PFSK-1 (cell line): ENCODE measurements around the gene NUBPL.

Experiments
- FOXP2 ChIP-seq: optimal IDR thresholded peaks from 2 replicates; pipeline ENCODE3; 2011; ENCODE audit warnings: borderline replicate concordance, control low read depth, inconsistent platforms; ENCODE audit not compliant: insufficient read depth; ENCODE audit errors: extremely low read length, extremely low read depth
- POLR2AphosphoS5 ChIP-seq: IDR thresholded peaks from 2 replicates; pipeline ENCODE4 v1.6.1; 2012; ENCODE audit warnings: low read depth, mild to moderate bottlenecking, control low read depth, low read length, moderate library complexity
- SIN3A ChIP-seq: IDR thresholded peaks from 2 replicates; pipeline ENCODE4 v1.6.1; 2012; ENCODE audit warnings: mild to moderate bottlenecking, low read length, moderate library complexity, borderline replicate concordance; ENCODE audit not compliant: insufficient read depth
- TAF1 ChIP-seq: IDR thresholded peaks from 2 replicates; pipeline ENCODE4 v1.6.1; 2012; ENCODE audit warnings: low read length, control low read depth, borderline replicate concordance; ENCODE audit not compliant: insufficient read depth
- TF ChIP-seq, protein P1 (sequence below), 2 experiments: IDR thresholded peaks; 2 replicates each; pipeline versions ENCODE4 v1.6.1 to v1.8.0; 2011 to 2012; ENCODE audit warnings: low read depth in 2 of 2, low read length in 2 of 2, control low read depth in 1 of 2, inconsistent platforms in 1 of 2, mild to moderate bottlenecking in 1 of 2, moderate library complexity in 1 of 2; ENCODE audit not compliant: insufficient read depth in 1 of 2

The NUBPL gene

DNA sequence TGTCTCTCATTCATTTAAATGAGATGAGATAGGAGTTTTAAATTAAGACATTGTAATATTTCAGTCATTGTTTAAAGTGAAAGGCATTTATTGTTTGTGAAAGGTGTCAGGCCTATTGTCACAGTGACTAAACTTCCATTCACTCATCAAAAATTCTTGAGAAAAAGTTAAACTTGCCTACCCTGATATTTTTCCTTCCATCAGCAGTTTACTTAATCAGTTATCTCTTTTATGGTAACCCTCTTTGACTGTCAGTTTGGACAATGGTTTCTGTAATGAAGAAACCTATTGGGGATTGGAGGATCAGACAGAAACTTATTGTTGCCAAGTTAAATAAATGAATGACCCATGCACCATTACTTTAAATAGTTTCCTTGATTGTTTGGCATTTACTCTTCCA lies 241.6 kb downstream of the NUBPL start:
- TF ChIP-seq, protein P1, sequence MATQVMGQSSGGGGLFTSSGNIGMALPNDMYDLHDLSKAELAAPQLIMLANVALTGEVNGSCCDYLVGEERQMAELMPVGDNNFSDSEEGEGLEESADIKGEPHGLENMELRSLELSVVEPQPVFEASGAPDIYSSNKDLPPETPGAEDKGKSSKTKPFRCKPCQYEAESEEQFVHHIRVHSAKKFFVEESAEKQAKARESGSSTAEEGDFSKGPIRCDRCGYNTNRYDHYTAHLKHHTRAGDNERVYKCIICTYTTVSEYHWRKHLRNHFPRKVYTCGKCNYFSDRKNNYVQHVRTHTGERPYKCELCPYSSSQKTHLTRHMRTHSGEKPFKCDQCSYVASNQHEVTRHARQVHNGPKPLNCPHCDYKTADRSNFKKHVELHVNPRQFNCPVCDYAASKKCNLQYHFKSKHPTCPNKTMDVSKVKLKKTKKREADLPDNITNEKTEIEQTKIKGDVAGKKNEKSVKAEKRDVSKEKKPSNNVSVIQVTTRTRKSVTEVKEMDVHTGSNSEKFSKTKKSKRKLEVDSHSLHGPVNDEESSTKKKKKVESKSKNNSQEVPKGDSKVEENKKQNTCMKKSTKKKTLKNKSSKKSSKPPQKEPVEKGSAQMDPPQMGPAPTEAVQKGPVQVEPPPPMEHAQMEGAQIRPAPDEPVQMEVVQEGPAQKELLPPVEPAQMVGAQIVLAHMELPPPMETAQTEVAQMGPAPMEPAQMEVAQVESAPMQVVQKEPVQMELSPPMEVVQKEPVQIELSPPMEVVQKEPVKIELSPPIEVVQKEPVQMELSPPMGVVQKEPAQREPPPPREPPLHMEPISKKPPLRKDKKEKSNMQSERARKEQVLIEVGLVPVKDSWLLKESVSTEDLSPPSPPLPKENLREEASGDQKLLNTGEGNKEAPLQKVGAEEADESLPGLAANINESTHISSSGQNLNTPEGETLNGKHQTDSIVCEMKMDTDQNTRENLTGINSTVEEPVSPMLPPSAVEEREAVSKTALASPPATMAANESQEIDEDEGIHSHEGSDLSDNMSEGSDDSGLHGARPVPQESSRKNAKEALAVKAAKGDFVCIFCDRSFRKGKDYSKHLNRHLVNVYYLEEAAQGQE (IDR thresholded peaks at IDR 0.05; ENCODE audit: insufficient read depth in 1 of 2, low read depth in 2 of 2, low read length in 2 of 2): no peak
- TF ChIP-seq SIN3A (no peak), POLR2AphosphoS5 (no peak), TAF1 (no peak), FOXP2 (no peak)

DNA sequence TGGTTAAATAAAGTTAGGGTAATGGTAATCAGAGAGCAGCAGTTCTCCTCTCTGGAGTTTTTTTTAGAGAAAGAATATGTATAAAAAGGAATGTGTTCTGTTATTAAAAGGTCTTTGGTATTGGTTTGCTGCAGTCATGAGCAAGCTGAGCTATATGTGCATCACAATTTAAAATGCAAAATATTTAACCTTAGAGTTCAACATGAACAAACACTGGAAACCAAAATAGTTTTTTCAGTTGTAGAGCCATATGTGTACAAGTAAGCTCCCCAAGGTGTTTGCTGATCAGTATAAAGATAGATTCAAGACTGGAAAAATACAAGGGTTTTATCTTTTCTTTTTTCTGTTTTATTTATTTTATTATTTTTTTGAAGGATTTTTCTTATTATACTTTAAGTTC lies 245.0 kb downstream of the NUBPL start:
- no peak for TF ChIP-seq FOXP2
- no peak for TF ChIP-seq SIN3A
- no peak for TF ChIP-seq POLR2AphosphoS5
- TF ChIP-seq, protein P1 (IDR thresholded peaks at IDR 0.05; ENCODE audit: insufficient read depth in 1 of 2, low read depth in 2 of 2, low read length in 2 of 2): no peak
- TF ChIP-seq TAF1: no peak

DNA sequence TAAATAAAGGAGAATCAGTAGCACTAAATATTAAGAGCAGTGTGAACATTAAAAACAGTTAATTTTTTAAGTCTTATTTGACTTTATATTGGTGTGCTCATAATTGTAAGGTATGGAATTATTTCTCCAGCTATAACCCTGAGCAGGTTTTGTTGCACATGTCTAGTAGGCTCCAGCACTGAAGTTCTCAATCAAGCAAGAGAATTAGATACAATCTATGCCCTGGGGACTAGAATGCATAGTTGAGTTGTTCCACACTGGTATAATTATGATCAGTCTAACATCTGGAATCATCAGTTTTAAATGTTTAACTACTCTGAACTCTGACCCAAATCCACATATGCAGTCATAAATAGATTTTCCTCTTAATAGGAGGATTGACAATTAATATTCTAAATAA lies 258.1 kb downstream of the NUBPL start:
- TF ChIP-seq FOXP2: no peak
- no peak for TF ChIP-seq POLR2AphosphoS5
- TF ChIP-seq TAF1: no peak
- no peak for TF ChIP-seq SIN3A
- TF ChIP-seq, protein P1 (IDR thresholded peaks at IDR 0.05; ENCODE audit: insufficient read depth in 1 of 2, low read depth in 2 of 2, low read length in 2 of 2): no peak

DNA sequence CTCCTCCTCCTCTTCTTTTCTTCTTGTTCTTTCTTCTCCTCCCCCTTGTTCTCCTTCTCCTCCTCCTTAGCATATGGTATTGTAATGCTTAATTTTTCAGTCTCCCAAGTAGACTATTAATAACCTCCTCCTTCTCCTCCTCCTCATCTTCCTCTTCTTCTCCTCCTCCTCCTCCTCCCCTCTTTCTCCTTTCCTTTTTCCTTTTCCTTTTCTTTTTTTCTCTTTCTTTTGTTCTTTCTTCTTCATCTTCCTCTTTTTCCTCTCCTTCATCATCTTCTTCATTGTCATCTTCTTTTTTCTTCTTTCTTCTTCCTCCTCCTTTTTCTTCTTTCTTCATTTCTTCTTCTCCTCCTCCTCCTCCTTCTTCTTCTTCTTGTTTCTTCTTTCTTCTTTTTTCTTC lies 264.3 kb downstream of the NUBPL start:
- TF ChIP-seq, protein P1 (IDR thresholded peaks at IDR 0.05; ENCODE audit: insufficient read depth in 1 of 2, low read depth in 2 of 2, low read length in 2 of 2): no peak
- TF ChIP-seq POLR2AphosphoS5 (no peak), FOXP2 (no peak), TAF1 (no peak), SIN3A (no peak)

DNA sequence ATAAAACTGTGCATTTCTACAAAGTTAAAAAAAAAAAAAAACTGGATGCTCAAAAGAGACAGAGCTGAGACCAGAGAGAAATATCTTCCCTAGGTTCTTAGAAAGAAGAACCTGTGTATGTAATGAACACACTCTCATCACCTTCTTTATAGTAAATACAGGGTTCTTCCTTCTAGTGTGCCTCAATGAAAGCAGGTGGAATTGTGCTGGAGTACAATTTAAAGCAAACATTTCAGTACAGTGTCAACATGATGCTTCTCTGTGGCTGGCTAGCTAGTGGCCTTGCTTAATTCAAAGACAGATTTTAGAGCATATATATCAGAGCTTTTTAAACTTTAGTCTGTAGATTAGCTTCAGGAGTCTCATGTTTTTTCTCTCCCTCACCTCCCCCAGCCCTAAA lies 266.1 kb downstream of the NUBPL start:
- TF ChIP-seq SIN3A (no peak), POLR2AphosphoS5 (no peak), TAF1 (no peak), FOXP2 (no peak)
- TF ChIP-seq, protein P1 (IDR thresholded peaks at IDR 0.05; ENCODE audit: insufficient read depth in 1 of 2, low read depth in 2 of 2, low read length in 2 of 2): no peak
